Right cardiac atrium (tissue), 5 donors: ENCODE data around the gene TSSK2. TPM values are rescaled to one million over a fixed set of nuclear protein-coding genes. Genes with fewer than 3 reads are reported as not detected.

ENCODE experiments used
- ATAC-seq, 2 donors: fragments of 200-7000 bp; cut with Tn5 transposase; one replicate each; pipeline versions ENCODE4 v1.8.0 to v1.9.1; 2020; ENCODE audit warnings: moderate library complexity in 2 of 2, mild to moderate bottlenecking in 1 of 2
- DNase-seq, 3 donors: peaks; one replicate each; pipeline ENCODE4 v3.0.0-alpha.2; 2020
- H3K27ac ChIP-seq: one replicate; pipeline ENCODE4 v1.5.1; 2013; ENCODE audit warnings: mild to moderate bottlenecking, low read length, control low read depth, moderate library complexity
- H3K27me3 ChIP-seq: one replicate; pipeline ENCODE4 v1.6.1; 2013; ENCODE audit not compliant: control insufficient read depth, insufficient read depth
- H3K4me1 ChIP-seq: one replicate; pipeline ENCODE4 v1.6.1; 2013; ENCODE audit warnings: low read length; ENCODE audit not compliant: control insufficient read depth, insufficient read depth
- H3K4me3 ChIP-seq: one replicate; pipeline ENCODE4 v1.5.1; 2013; ENCODE audit warnings: low read length, control low read depth
- H3K9me3 ChIP-seq: one replicate; pipeline ENCODE4 v1.6.1; 2013; ENCODE audit warnings: low read length; ENCODE audit not compliant: control insufficient read depth
- WGBS: extraction: QIAGEN DNeasy Blood & Tissue Kit; methylation state at CpG from one replicate; pipeline ENCODE4 v1.1.7; 2013; 5-methylcytosine and 5-hydroxymethylcytosine counted together
- intact Hi-C, 4 donors: fragments of 100-400 bp; cut with DNase I; formaldehyde crosslinking; loops; one replicate each; pipeline versions ENCODE4 v1.11.0 to v1.14.0; 2022 to 2023
- polyA plus RNA-seq: library from polyadenylated mRNA; stranded (reverse); fragments of 200-250 nt; gene quantifications from one replicate; pipeline ENCODE4 v1.2.3, GENCODE V29; 2013
- total RNA-seq, 4 donors: library from RNA; stranded (reverse); fragmentation: NEBNext Ultra II Directional; extraction: Animal tissue kit (Norgen Biotek cat#: 25700); gene quantifications; one replicate each; pipeline ENCODE4 v1.2.1, GENCODE V29; 2021
- donor health status: healthy with polysubstance abuse.
- donor health status: DM: no; HTN: yes; CAD: no.
- donor health status: DM: no; HTN: no; CAD: no.
- donor health status: DM: no; HTN: yes; CAD: no; lungs with severe emphysema.
- donor health status: DM: yes; HTN: yes; CAD: no.

TSSK2 gene
- total and polyA plus RNA-seq, 5 donors: 0.09 TPM; not detected in 4

DNA sequence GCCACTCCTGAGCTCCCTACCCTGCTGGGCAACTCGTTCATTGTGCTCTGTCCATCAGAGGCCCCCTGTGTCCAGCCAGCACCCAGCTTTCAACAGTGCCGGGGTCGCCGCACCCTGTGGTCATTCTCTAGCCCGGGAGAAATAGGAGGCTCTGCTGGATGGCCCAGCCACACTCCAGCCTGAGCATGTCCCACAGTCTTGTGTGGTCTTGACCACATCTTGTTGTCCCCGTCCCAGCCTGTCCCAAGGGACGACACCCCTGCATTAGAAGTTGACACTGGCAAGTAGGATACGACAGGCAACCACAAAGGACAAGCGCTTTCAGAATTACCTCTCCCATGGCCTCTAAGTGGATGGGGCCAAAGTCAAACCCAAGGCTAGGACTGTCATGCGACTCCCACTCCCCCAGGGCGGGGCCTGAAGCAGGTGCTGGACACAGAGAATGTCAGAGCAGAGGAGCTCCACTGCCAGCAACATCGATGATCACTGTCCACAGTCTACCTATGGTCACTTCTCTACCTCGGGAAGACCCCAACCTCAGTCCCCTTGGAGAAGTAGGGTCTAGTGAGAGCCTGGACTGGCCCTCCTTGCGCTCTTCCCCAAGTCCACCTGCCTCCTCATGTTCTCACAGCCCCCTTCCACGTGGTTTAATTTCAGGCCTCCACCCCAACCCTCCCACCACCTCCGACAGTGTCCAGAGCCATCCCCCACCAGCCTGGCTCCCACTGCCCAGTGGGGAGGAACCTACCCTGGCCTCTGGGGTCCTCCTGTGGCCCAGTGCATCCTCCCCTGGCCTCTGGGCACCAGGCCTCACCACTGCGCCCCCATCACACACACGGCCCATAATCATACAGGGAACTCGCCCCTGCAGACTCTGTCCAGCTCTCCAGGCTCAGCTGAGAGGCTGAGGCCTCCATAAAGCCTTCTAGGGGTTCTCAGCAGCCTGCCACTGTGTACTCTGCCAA lies 4.5 kb upstream of the TSSK2 start:
- WGBS: 88% methylated on average over 19 of the region's 19 CpGs
- no peak for DNase-seq

DNA sequence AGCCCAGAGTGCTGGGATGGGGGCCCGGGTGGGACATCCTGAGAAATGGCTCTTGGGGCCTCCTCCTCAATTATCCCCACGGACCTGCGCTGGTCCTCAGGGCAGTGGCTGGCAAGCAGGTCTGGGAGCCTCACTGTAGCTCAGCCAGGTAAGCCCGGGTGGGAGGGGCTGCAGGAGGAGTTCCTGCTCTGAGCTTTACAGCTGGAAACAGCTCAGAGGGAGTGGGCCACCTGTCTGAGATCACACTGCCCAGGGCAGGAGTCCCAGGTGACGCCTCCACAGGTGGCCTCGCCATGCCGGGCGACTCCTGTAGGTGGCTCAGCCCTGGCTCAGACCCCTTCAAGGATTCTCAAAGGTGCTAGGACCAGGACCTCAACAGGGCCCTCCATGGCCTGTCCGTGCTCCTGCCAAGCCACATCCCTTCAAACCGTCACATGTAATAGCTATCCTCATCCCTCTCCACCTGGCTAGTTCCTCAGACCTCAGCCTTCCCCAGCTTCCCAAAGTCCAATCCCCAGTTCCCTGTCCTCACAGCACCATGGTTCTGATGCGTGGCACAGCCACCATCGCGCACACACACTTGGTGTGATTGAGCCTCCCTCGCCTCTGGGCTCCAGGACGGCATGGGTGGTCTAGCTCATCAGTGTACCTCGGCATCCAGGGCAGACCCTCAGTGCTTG lies 3.6 kb upstream of the TSSK2 start:
- 89% methylated on average over 16 of the region's 16 CpGs for WGBS
- no peak for DNase-seq
- no peak for ATAC-seq
- Histone ChIP-seq H3K27ac (no peak overlapping the region), H3K9me3 (no peaks in the 10 kb centered on the region), H3K4me3 (no peak overlapping the region), H3K4me1 (no peaks in the 10 kb centered on the region), H3K27me3 (no peaks in the 10 kb centered on the region)
- intact Hi-C loops: no loop called here

More for the DNA sequence above, 4.5 kb upstream of the TSSK2 start:
- Histone ChIP-seq H3K9me3 (no peaks in the 10 kb centered on the region), H3K4me3 (no peak overlapping the region), H3K27me3 (no peaks in the 10 kb centered on the region), H3K4me1 (no peaks in the 10 kb centered on the region), H3K27ac (no peak overlapping the region)
- ATAC-seq: no peak
- intact Hi-C loops: no loop called here

DNA sequence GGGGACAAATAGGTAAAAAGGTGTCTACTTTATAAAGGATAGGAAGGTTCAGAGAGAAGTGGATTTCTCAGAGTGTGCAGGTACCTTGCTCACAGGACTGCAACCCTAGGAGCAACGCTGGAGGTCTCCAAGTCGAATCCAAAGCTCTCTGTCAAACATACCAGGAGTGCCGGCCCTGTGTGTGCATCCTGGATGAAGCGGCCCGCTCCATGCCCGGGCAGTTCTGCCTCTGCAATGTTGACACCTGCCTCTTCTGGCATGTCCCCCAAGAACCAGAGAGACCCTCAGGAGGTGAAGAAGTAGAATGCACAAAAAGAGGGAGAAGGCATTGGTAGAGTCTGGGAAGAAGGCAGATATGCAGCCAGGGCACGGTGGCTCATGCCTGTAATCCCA lies 3.1 kb upstream of the TSSK2 start:
- Histone ChIP-seq H3K27me3 (no peaks in the 10 kb centered on the region), H3K9me3 (no peaks in the 10 kb centered on the region), H3K4me3 (no peak overlapping the region), H3K27ac (no peak overlapping the region), H3K4me1 (no peaks in the 10 kb centered on the region)
- DNase-seq (no peak), ATAC-seq (no peak)
- WGBS: 82% methylated on average over 7 of the region's 7 CpGs
- intact Hi-C loops: no loop called here

DNA sequence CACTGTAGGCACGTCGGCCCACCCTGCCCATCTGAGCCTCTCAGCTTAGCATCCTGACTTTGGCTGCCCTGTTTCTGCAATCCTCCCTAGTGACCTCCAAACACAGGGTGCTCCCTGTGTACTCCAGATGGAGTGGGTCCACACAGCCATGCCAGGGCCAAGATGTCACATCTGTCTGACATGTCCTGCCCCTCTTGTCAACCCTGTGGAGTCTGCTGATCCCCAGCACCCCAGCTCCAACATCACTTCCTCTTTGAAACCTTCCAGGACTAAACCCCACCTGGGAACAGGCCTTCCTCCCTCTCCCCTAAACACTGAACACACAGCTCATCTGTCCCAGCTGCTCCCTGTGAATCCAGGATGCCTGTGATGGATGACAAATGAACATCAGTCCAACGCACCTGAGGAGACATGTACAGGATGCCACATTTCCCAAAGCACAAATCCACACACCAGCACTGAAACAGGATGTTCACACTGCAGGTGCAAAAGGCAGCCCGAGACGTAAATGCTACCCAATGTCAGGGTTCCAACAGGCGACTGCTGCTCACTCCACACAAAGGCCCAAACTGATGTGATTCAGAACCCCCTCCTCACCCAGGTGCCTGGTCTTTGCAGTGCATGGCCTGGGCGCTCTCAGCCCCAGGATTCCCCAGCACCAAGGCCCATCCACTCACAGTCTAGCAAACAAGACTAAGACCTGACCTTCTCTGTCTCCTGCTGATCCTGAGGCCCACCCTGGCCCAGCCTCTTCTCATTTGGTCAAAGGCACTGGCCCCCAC lies 2.0 kb upstream of the TSSK2 start:
- no peak overlapping the region for H3K27ac ChIP-seq
- DNase-seq: no peak
- ATAC-seq: no peak
- H3K4me1 ChIP-seq: no peaks in the 10 kb centered on the region
- intact Hi-C loops: no loop called here
- H3K9me3 ChIP-seq: no peaks in the 10 kb centered on the region
- no peak overlapping the region for H3K4me3 ChIP-seq
- WGBS: 87% methylated on average over 7 of the region's 7 CpGs
- H3K27me3 ChIP-seq: no peaks in the 10 kb centered on the region

DNA sequence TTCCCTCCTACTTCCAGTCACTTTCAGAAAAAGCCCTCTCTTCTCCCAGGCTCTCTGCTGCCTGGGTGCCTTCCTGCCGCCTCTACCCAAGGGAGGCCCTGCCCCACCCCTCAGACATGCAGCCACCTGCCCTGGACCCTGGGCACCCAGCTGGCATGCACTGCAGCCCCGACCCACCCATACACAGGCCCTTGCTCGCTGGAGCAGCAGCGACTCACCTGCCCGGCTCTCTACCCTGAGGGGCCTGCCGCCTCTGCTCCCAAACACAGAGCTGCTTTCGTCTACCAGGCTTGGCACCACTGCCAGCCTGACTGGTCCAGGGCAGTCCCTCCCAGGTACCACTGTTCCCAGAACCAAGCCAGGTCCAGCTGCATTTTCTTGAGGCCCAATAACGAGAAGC lies 1.2 kb upstream of the TSSK2 start:
- intact Hi-C loops: no loop called here
- no peaks in the 10 kb centered on the region for H3K9me3 ChIP-seq

DNA sequence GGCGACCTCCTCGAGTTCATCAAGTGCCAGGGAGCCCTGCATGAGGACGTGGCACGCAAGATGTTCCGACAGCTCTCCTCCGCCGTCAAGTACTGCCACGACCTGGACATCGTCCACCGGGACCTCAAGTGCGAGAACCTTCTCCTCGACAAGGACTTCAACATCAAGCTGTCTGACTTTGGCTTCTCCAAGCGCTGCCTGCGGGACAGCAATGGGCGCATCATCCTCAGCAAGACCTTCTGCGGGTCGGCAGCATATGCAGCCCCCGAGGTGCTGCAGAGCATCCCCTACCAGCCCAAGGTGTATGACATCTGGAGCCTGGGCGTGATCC lies 542 bp downstream of the TSSK2 start:
- intact Hi-C loops: no loop called here
- Histone ChIP-seq H3K27me3 (no peaks in the 10 kb centered on the region), H3K4me1 (no peaks in the 10 kb centered on the region), H3K9me3 (no peaks in the 10 kb centered on the region), H3K4me3 (no peak overlapping the region), H3K27ac (no peak overlapping the region)
- DNase-seq: no peak
- WGBS: 95% methylated on average over 19 of the region's 19 CpGs
- ATAC-seq: no peak

More for the DNA sequence above, 1.2 kb upstream of the TSSK2 start:
- no peak for DNase-seq
- 80% methylated on average over 8 of the region's 8 CpGs for WGBS
- no peak overlapping the region for H3K4me3 ChIP-seq
- H3K4me1 ChIP-seq: no peaks in the 10 kb centered on the region
- ATAC-seq: no peak
- H3K27me3 ChIP-seq: no peaks in the 10 kb centered on the region
- H3K27ac ChIP-seq: no peak overlapping the region

DNA sequence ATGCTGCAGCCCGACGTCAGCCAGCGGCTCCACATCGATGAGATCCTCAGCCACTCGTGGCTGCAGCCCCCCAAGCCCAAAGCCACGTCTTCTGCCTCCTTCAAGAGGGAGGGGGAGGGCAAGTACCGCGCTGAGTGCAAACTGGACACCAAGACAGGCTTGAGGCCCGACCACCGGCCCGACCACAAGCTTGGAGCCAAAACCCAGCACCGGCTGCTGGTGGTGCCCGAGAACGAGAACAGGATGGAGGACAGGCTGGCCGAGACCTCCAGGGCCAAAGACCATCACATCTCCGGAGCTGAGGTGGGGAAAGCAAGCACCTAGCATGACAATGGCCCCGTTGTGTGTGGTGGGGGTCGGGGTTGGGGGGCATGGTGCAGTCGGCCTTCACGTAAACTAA lies 1.0 kb downstream of the TSSK2 start:
- intact Hi-C loops: no loop called here
- no peak for DNase-seq
- H3K4me3 ChIP-seq: no peak overlapping the region
- WGBS: 94% methylated on average over 20 of the region's 20 CpGs
- no peaks in the 10 kb centered on the region for H3K4me1 ChIP-seq
- no peak for ATAC-seq
- no peaks in the 10 kb centered on the region for H3K27me3 ChIP-seq
- no peaks in the 10 kb centered on the region for H3K9me3 ChIP-seq
- H3K27ac ChIP-seq: no peak overlapping the region

DNA sequence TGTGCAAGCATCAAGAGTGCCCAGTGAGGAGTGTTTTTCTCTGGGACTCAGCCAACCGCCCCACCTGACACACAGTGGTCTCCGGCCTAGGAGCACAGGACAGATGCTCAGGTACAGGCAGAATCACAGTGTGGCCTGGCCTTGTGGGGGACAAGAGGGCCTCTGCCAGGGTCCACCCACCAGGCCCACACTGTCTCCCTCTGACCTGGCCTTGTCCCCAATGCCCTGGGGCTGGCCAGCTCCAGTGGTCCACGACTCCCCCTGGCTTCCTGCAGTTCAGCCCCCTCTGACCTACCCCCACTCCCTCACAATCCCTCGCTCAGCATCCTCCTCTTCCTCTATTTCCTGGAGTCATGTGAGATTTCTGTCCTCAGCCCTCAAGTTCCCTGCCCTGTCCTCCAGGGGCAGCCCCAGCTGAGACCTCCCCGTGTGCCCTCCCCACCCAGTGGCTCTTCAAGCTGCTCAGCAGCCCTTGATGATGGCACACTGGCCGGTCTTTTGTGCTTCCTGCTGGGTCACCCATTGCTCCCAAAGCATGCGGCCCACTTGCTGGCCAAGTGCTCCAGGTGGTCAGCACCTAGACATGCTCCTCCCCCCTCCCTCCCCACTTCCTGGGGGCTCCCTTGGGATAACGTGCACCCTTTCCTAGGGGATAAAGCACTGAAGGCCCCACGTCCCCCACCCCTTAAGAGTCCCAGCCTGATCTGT lies 1.7 kb downstream of the TSSK2 start:
- DNase-seq (no peak), ATAC-seq (no peak)
- Histone ChIP-seq H3K4me1 (no peaks in the 10 kb centered on the region), H3K27me3 (no peaks in the 10 kb centered on the region), H3K4me3 (no peak overlapping the region), H3K9me3 (no peaks in the 10 kb centered on the region), H3K27ac (no peak overlapping the region)
- WGBS: 88% methylated on average over 9 of the region's 9 CpGs
- intact Hi-C loops: no loop called here

DNA sequence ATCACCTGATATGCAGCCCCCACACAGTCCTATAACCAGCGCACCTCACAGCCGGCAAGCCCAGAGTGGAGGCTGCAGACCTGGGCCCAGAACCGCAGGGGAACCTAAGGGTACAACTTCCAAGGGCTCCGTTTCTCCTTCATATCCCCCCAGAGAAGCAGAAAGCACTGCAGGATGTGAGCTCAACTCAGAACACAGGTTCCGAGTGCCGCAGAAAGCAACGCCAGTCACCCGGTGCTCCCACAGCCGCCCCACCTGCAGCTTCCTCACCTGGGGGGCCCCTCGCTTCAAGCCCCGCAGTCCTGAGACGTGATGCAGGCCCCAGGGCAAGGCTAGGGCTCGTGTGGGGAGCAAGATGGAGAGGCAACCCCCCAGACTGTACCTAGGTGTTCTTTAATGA lies 2.5 kb downstream of the TSSK2 start:
- 95% methylated on average over 13 of the region's 13 CpGs for WGBS
- intact Hi-C loops: no loop called here
- Histone ChIP-seq H3K27me3 (no peaks in the 10 kb centered on the region), H3K4me3 (no peak overlapping the region), H3K27ac (no peak overlapping the region), H3K9me3 (no peaks in the 10 kb centered on the region), H3K4me1 (no peaks in the 10 kb centered on the region)
- DNase-seq: no peak
- no peak for ATAC-seq

DNA sequence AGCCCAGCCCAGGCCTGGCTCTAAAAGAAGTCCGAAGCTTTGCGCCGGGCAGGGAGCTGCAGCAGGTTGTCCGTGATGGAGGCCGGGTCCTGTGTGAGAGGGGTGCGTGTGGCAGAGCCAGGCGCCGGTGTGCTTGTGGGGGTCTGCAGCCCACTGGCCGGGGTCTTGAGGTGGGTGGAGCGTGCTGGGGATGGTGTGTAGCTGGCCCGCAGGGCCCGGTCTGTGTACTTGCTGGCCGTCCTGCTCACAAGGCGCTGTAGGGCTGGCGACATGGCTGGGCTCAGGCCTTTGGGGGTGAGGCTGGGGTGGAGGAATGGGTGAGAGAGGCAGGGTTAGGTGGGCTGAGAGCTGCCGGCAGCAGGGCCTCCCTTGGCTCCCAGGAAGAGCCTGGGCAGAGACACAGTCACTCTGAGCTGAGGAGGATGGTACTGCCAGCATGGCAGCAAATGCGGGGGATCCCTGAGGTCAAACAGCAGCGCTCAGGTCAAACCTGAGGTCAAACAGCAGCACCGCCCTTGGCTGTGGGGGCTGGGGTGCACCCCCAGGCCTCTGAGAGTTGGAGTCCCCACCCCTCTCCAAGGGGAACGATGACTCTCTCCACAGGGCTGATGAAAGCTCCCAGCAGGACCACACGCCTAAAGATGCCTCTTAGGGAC lies 3.2 kb downstream of the TSSK2 start:
- ATAC-seq: no peak
- Histone ChIP-seq H3K27me3 (no peaks in the 10 kb centered on the region), H3K9me3 (no peaks in the 10 kb centered on the region), H3K4me3 (no peak overlapping the region), H3K27ac (no peak overlapping the region), H3K4me1 (no peaks in the 10 kb centered on the region)
- intact Hi-C loops: no loop called here
- no peak for DNase-seq
- 92% methylated on average over 21 of the region's 21 CpGs for WGBS
